HCT116 (cell line): ENCODE measurements around the gene ABHD12. TPM values are rescaled to one million over a fixed set of nuclear protein-coding genes. Genes with fewer than 3 reads are reported as not detected.

Experiments
- ATAC-seq: fragments of 200-7000 bp; cut with Tn5 transposase; 2 replicates; pipeline ENCODE4 v1.9.1; 2020; ENCODE audit warnings: mild to moderate bottlenecking, moderate library complexity
- BruUV-seq: library from RNA; stranded (reverse); fragments of 400-500 nt; replicated peaks from 2 replicates; lab custom pipeline; 2021; lab: Mats Ljungman, UMichigan
- CTCF ChIA-PET: fragments of 300-600 bp; sonication (Branson Sonifier 250); formaldehyde crosslinking; loops from one replicate; lab custom pipeline; 2021; ENCODE audit warnings: antibody characterized with exemption; lab: Charles Lee
- POLR2A ChIA-PET: fragments of 300-600, 350-600 bp; sonication (Branson Sonifier 250); formaldehyde crosslinking; loops from one replicate; lab custom pipeline; 2021; ENCODE audit warnings: antibody characterized with exemption; lab: Charles Lee
- RAD21 ChIA-PET, 2 experiments: fragments of 300-600 bp; sonication (Branson Sonifier 250); formaldehyde crosslinking; loops; one replicate each; lab custom pipeline; 2023; ENCODE audit warnings: low total read pairs in 2 of 2; ENCODE audit not compliant: uncharacterized antibody in 2 of 2, unreplicated experiment in 2 of 2, low non-redundant PET in 1 of 2; lab: Charles Lee
- DNase-seq: peaks from one replicate; pipeline ENCODE4 v3.0.0-alpha.2; 2010; ENCODE audit warnings: low read depth, low spot score
- H2AFZ ChIP-seq: fragments of 200-600 bp; shearing (Covaris generic), sonication (generic); 2 replicates; pipeline ENCODE4 v1.6.1; 2017; ENCODE audit warnings: low read depth, mixed run types, mixed read lengths, antibody characterized with exemption, low read length; ENCODE audit not compliant: poor library complexity, severe bottlenecking
- H3K27ac ChIP-seq: 2 replicates; pipeline ENCODE4 v1.5.1; 2012; ENCODE audit warnings: low read depth, low read length
- H3K27me3 ChIP-seq: fragments of 200-600 bp; sonication (generic); 2 replicates; pipeline ENCODE4 v1.6.1; 2016; ENCODE audit warnings: mixed run types, low read length, mixed read lengths; ENCODE audit not compliant: insufficient read depth
- H3K36me3 ChIP-seq, 2 experiments: fragments of 200-500 bp in 1 of 2; fragments of 200-600 bp in 1 of 2; sonication (Bioruptor generic) in 1 of 2; sonication (generic) in 1 of 2; 2 replicates each; pipeline versions ENCODE4 v1.5.1 to v1.6.1; 2014 to 2016; ENCODE audit warnings: low read length in 2 of 2, inconsistent platforms in 1 of 2, mixed read lengths in 1 of 2, mixed run types in 1 of 2; ENCODE audit not compliant: insufficient read depth in 2 of 2, control insufficient read depth in 1 of 2
- H3K4me1 ChIP-seq, 2 experiments: fragments of 200-600 bp in 1 of 2; sonication (generic) in 1 of 2; 2 replicates each; pipeline versions ENCODE4 v1.5.1 to v1.6.1; 2012 to 2017; ENCODE audit warnings: low read length in 2 of 2, inconsistent platforms in 1 of 2, mild to moderate bottlenecking in 1 of 2, mixed read lengths in 1 of 2, mixed run types in 1 of 2, moderate library complexity in 1 of 2; ENCODE audit not compliant: insufficient read depth in 2 of 2, control insufficient read depth in 1 of 2
- H3K4me2 ChIP-seq: fragments of 200-600 bp; sonication (generic); 2 replicates; pipeline ENCODE4 v1.6.1; 2017; ENCODE audit warnings: mixed run types, low read length, mixed read lengths
- H3K4me3 ChIP-seq, 2 experiments: fragments of 200-600 bp in 1 of 2; sonication (generic) in 1 of 2; replicated peaks in 1 of 2; 2 replicates each; pipeline ENCODE4 v1.5.1; 2011 to 2016; ENCODE audit warnings: low read length in 2 of 2, control low read depth in 1 of 2, low read depth in 1 of 2, mild to moderate bottlenecking in 1 of 2, mixed read lengths in 1 of 2, mixed run types in 1 of 2
- H3K79me2 ChIP-seq: fragments of 200-600 bp; sonication (generic); 2 replicates; pipeline ENCODE4 v1.6.1; 2017; ENCODE audit warnings: mild to moderate bottlenecking, mixed run types, low read length, moderate library complexity, mixed read lengths; ENCODE audit not compliant: insufficient read depth
- H3K9ac ChIP-seq: fragments of 200-600 bp; sonication (generic); 2 replicates; pipeline ENCODE4 v1.6.1; 2016; ENCODE audit warnings: low read length, mixed read lengths
- H3K9me2 ChIP-seq: fragments of 200-600 bp; sonication (generic), shearing (Covaris generic); 2 replicates; pipeline ENCODE4 v1.6.1; 2017; ENCODE audit warnings: mixed run types, mild to moderate bottlenecking, moderate library complexity; ENCODE audit not compliant: insufficient read depth
- H3K9me3 ChIP-seq, 2 experiments: fragments of 200-500 bp in 1 of 2; fragments of 200-600 bp in 1 of 2; sonication (Bioruptor generic) in 1 of 2; sonication (generic) in 1 of 2; 2 replicates each; pipeline ENCODE4 v1.6.1; 2014 to 2017; ENCODE audit warnings: low read length in 2 of 2, mixed read lengths in 2 of 2, inconsistent platforms in 1 of 2, low read depth in 1 of 2, mild to moderate bottlenecking in 1 of 2, mixed run types in 1 of 2, moderate library complexity in 1 of 2; ENCODE audit not compliant: control insufficient read depth in 1 of 2, insufficient read depth in 1 of 2
- H4K20me1 ChIP-seq: fragments of 200-600 bp; sonication (generic), shearing (Covaris generic); 2 replicates; pipeline ENCODE4 v1.6.1; 2017; ENCODE audit warnings: mixed run types, mild to moderate bottlenecking, moderate library complexity; ENCODE audit not compliant: insufficient read depth
- ATF3 ChIP-seq: IDR thresholded peaks from 2 replicates; pipeline ENCODE4 v1.6.1; 2012
- CBX3 ChIP-seq: IDR thresholded peaks from 2 replicates; pipeline ENCODE4 v1.6.1; 2012; ENCODE audit warnings: low read depth
- EZH2 ChIP-seq: fragments of 200-600 bp; sonication (generic); IDR thresholded peaks from 2 replicates; pipeline ENCODE4 v1.6.1; 2017; ENCODE audit warnings: antibody characterized with exemption, mixed run types
- EZH2phosphoT487 ChIP-seq: fragments of 200-600 bp; IDR thresholded peaks from 2 replicates; pipeline ENCODE4 v1.6.1; 2018; ENCODE audit warnings: antibody characterized with exemption, borderline replicate concordance
- MAX ChIP-seq: IDR thresholded peaks from 2 replicates; pipeline ENCODE4 v1.6.1; 2012
- REST ChIP-seq: IDR thresholded peaks from 2 replicates; pipeline ENCODE4 v1.6.1; 2012; ENCODE audit warnings: low read depth
- SP1 ChIP-seq: IDR thresholded peaks from 2 replicates; pipeline ENCODE4 v1.6.1; 2012; ENCODE audit warnings: low read depth
- SRF ChIP-seq: IDR thresholded peaks from 2 replicates; pipeline ENCODE4 v1.6.1; 2012; ENCODE audit warnings: low read depth
- ZBTB33 ChIP-seq: IDR thresholded peaks from 2 replicates; pipeline ENCODE4 v1.6.1; 2011; ENCODE audit warnings: mild to moderate bottlenecking, low read length, moderate library complexity; ENCODE audit not compliant: insufficient replicate concordance; ENCODE audit errors: extremely low read depth
- intact Hi-C: fragments of 100-400 bp; cut with micrococcal nuclease; formaldehyde crosslinking; loops from 2 replicates; pipeline ENCODE4 v1.10.0; 2022
- total RNA-seq: library from RNA; stranded (reverse); gene quantifications from one replicate; pipeline ENCODE4 v1.2.1, GENCODE V29; 2021; ENCODE audit not compliant: unreplicated experiment

Gene ABHD12
- total RNA-seq, 1 experiment from 2014 or later = 31.7 TPM

- no peak for TF ChIP-seq REST
- no peak for TF ChIP-seq ATF3
- peak; percentile 71 for TF ChIP-seq MAX
- no peak for TF ChIP-seq CBX3
- no peak for TF ChIP-seq EZH2
- peak; percentile 19; the same call in 1 of the 2 replicates for TF ChIP-seq SRF
- no peak for TF ChIP-seq EZH2phosphoT487
Observed at GRCh38 chr20:25390538-25391528, at the start of gene ABHD12 (continued).

- Histone ChIP-seq H3K9me2 (no peaks in the 10 kb centered on the region), H2AFZ (no peak overlapping the region), H3K27me3 (no peaks in the 10 kb centered on the region), H4K20me1 (no peaks in the 10 kb centered on the region), H3K4me3 (no peak overlapping the region), H3K9me3 (no peaks in the 10 kb centered on the region), H3K9ac (no peak overlapping the region), H3K27ac (no peak overlapping the region), H3K4me1 (peaks cover 8 to 13% of the 10 kb centered on the region in 2 experiments; a peak in 3 of 4 replicates), H3K36me3 (peaks cover 19 to 30% of the 10 kb centered on the region in 2 experiments; a peak in 3 of 4 replicates), H3K79me2 (peaks cover 7% of the 10 kb centered on the region), H3K4me2 (no peak overlapping the region)
- intact Hi-C loops = no loop called here
- ATAC-seq (no peak), DNase-seq (no peak)
- ChIA-PET POLR2A (no interaction called here), RAD21 (no interaction called here), CTCF (no interaction called here)
- no TSS peak for BruUV-seq
- TF ChIP-seq REST (no peak), SP1 (no peak), ZBTB33 (no peak), EZH2 (no peak)
Observed at GRCh38 chr20:25439328-25439727, 48.7 kb upstream of the ABHD12 start.
